ENCODE results near the gene ZNF274. TPM values are rescaled to one million over a fixed set of nuclear protein-coding genes. Genes with fewer than 3 reads are reported as not detected.

ZNF274 gene
- total RNA-seq, 3 donors from 2014 or later = 13.3 to 26.6 (median 20.5) TPM

DNA sequence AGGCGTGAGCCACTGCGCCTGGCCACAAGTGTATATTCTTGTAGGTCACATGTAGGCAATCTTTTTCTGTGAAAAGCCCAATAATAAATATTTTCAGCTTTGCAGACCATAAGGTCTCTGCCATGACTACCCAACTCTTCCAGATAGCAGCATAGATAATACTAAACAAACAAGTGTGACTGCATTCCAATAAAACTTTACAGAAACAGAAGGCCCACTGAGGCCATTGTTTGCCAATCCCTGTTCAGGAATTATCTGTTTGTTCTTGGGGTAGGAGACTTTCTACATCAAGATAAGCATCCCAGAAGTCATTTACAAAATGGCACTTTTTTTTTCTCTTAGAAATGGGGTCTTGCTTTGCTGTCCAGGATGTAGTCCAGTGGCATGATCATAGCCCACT, 29.5 kb upstream of the ZNF274 start:
- Histone ChIP-seq H3K36me3 (ENCODE audit: low read depth) (no peaks in the 10 kb centered on the region), H3K4me3 (no peak overlapping the region), H3K4me1 (ENCODE audit: low read depth) (peaks cover 16% of the 10 kb centered on the region), H3K9me3 (peaks cover 11% of the 10 kb centered on the region)
- TF ChIP-seq, protein P1, sequence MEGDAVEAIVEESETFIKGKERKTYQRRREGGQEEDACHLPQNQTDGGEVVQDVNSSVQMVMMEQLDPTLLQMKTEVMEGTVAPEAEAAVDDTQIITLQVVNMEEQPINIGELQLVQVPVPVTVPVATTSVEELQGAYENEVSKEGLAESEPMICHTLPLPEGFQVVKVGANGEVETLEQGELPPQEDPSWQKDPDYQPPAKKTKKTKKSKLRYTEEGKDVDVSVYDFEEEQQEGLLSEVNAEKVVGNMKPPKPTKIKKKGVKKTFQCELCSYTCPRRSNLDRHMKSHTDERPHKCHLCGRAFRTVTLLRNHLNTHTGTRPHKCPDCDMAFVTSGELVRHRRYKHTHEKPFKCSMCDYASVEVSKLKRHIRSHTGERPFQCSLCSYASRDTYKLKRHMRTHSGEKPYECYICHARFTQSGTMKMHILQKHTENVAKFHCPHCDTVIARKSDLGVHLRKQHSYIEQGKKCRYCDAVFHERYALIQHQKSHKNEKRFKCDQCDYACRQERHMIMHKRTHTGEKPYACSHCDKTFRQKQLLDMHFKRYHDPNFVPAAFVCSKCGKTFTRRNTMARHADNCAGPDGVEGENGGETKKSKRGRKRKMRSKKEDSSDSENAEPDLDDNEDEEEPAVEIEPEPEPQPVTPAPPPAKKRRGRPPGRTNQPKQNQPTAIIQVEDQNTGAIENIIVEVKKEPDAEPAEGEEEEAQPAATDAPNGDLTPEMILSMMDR (IDR thresholded peaks at IDR 0.05) = no peak
- ATAC-seq (no peak), DNase-seq (no peak)
- intact Hi-C loops (cut with DNase I, micrococcal nuclease) = loop anchor here in 1 of 2 donors (5.0 kb wide), 1 partner anchor 131 kb away; no protein-coding TSS in a partner anchor

DNA sequence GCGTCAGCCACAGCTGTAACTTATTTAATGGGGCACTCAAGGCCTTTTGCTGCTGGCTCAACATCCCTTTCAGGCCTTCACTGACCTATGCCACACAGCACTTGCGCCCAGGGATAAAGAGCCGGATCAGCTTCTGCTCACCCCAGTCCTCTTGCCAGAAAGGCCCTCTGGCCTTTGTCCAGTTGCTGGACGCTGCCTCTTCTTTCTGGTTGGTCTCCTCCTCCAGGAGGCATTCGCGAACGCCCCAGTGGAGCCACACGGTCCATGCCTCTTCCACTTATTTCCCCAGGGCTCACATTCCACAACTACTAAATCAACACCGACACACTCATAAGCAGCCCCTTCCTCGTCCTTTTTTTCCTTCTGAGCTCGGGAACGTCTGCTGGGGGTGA, 28.6 kb upstream of the ZNF274 start:
- H3K4me1 ChIP-seq (ENCODE audit: low read depth) = peaks cover 16% of the 10 kb centered on the region
- H3K9me3 ChIP-seq = peaks cover 11% of the 10 kb centered on the region
- ATAC-seq (peak; percentile 11), DNase-seq (peak; percentile 24 to 52 (median 50))
- peak overlapping the region; percentile 68 for H3K4me3 ChIP-seq
- H3K36me3 ChIP-seq (ENCODE audit: low read depth) = no peaks in the 10 kb centered on the region
- intact Hi-C loops (cut with DNase I, micrococcal nuclease) = loop anchor here in 1 of 2 donors (5.0 kb wide), 1 partner anchor 132 kb away; no protein-coding TSS in a partner anchor
- TF ChIP-seq, protein P1 (IDR thresholded peaks at IDR 0.05) = no peak

DNA sequence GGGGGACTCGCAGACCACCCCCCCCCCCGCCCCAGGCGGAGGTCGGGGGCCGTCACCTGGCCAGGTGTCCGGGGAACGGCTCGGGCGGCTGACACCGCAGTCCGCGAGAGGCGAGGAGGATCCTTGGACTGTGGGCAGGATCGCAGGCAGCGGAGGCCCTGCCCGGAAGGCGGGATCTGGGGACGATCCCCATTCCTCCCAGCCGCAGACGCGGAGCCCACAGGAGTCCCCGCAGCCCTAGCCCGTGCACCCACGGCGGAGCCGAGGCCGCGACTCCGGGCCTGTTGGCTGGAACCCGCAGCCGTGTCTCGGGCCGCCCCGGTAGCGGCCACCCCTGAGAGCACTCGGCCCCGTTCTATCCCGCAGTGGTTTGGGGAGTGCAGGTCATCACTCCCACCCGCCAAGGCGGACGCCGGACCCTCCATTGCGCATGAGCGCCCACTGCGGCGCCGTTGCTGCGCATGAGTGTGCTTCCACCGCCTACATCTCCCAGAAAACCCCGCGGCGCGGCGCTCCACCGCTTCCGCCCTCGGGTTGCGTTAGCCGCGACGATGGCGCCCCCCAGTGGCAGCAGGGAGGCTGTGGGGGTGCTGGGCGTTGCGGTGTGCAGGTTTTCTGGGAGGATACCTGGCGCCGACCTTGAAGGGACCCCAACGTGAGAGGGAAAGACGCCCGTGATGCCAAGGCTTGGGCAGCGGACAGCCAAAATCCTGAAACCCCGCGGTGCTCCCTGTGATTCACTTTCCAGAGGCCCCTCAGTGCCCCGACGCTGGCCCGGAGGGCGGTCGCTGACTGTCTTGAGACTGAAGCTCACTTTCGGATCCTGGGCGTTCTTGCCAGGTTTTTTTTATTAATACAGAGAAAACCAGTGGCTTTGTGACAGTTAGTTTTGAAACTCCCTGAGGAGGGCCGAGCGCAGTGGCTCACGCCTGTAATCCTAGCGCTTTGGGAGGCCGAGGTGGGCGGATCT, 27.9 kb upstream of the ZNF274 start:
- DNase-seq = peak; percentile 96 to 99 (median 97)
- TF ChIP-seq, protein P1 (IDR thresholded peaks at IDR 0.05) = peak; percentile 97
- Histone ChIP-seq H3K4me3 (peak overlapping the region; percentile 68), H3K4me1 (ENCODE audit: low read depth) (peaks cover 16% of the 10 kb centered on the region), H3K9me3 (peaks cover 16% of the 10 kb centered on the region), H3K36me3 (ENCODE audit: low read depth) (no peaks in the 10 kb centered on the region)
- intact Hi-C loops (cut with DNase I, micrococcal nuclease) = loop anchor here (5.0 kb wide), 1 partner anchor 133 kb away; no protein-coding TSS in a partner anchor
- peak; percentile 97 for ATAC-seq

DNA sequence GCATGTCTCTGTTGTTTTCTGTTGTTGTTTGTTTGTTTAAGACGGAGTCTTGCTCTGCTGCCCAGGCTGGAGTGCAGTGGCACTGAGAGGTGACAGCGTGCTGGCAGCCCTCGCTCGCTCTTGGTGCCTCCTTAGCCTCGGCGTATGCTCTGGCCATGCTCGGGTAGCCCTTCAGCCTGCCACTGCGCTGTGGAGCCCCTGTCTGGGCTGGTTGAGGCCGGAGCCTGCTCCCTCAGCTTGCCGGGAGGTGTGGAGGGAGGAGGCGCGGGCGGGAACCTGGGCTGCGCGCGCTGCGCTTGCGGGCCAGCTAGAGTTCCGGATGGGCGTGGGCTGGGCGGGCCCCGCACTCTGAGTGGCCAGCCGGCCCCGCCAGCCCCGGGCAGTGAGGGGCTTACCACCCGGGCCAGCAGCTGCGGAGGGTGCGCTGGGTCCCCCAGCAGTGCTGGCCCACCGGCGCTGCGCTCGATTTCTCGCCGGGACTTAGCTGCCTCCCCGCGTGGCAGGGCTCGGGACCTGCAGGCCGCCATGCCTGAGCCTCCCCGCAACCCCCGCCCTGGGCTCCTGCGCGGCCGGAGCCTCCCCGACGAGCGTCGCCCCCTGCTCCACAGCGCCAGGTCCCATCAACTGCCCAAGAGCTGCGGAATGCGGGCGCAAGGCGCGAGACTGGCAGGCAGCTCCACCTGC, 25.7 kb upstream of the ZNF274 start:
- TF ChIP-seq, protein P1 (IDR thresholded peaks at IDR 0.05) = no peak
- ATAC-seq (no peak), DNase-seq (no peak)
- peaks cover 13% of the 10 kb centered on the region for H3K4me1 ChIP-seq (ENCODE audit: low read depth)
- intact Hi-C loops (cut with DNase I, micrococcal nuclease) = loop anchor here in 1 of 2 donors (5.0 kb wide), 1 partner anchor 135 kb away; no protein-coding TSS in a partner anchor
- H3K4me3 ChIP-seq = no peak overlapping the region
- H3K9me3 ChIP-seq = peaks cover 37% of the 10 kb centered on the region
- no peaks in the 10 kb centered on the region for H3K36me3 ChIP-seq (ENCODE audit: low read depth)

DNA sequence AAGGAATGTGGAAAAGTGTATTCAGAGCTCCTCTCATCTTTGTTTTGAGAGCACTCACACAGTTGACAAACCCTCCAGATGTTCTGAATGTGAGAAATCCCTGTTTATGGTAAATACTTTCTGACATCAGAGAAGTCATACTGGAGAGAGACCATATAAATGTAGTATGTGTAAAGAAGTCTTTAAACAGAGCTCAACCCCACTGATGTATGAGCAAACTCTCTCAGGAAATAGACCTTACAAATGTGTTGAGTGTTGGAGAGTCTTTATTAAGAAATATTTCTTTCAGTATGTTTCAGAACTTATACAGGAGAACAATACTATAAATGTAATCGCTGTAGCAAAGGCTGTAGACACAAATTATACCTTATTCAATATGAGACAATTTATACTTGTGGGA, 16.6 kb upstream of the ZNF274 start:
- intact Hi-C loops (cut with DNase I, micrococcal nuclease) = no loop called here
- TF ChIP-seq, protein P1 (IDR thresholded peaks at IDR 0.05) = no peak
- Histone ChIP-seq H3K9me3 (peaks cover 98% of the 10 kb centered on the region), H3K36me3 (ENCODE audit: low read depth) (no peaks in the 10 kb centered on the region), H3K4me1 (ENCODE audit: low read depth) (no peaks in the 10 kb centered on the region), H3K4me3 (no peak overlapping the region)
- DNase-seq (no peak), ATAC-seq (no peak)
